ENCODE measurements around the gene GBP1.

GBP1 gene

GRCh38 chr1:89005286-89006151, 59.5 kb downstream of the GBP1 start:
- DNase-seq = no peak

All from suppressor macrophage treated with lipopolysaccharide for 1 hour (primary cell).